CD14-positive monocyte (primary cell): ENCODE results near the gene CMSS1. TPM values are rescaled to one million over a fixed set of nuclear protein-coding genes. Genes with fewer than 3 reads are reported as not detected.

Experiments
- DNase-seq, 3 donors: peaks; one replicate each; pipeline ENCODE4 v3.0.0-alpha.2; 2011 to 2022
- H2AFZ ChIP-seq: 2 replicates; pipeline ENCODE4 v1.6.0; 2012; ENCODE audit warnings: mild to moderate bottlenecking, low read depth, low read length, inconsistent platforms; ENCODE audit not compliant: insufficient read depth, poor library complexity, severe bottlenecking
- H3K27ac ChIP-seq, 2 donors: 1 replicate in 1 of 2; 2 replicates in 1 of 2; pipeline ENCODE4 v1.5.1; 2012 to 2013; ENCODE audit warnings: low read length in 2 of 2, control low read depth in 1 of 2, inconsistent platforms in 1 of 2, low read depth in 1 of 2, mild to moderate bottlenecking in 1 of 2
- H3K27me3 ChIP-seq, 2 donors: one replicate each; pipeline versions ENCODE4 v1.6.0 to v1.6.1; 2011 to 2013; ENCODE audit warnings: low read length in 2 of 2; ENCODE audit not compliant: control insufficient read depth in 2 of 2, insufficient read depth in 2 of 2
- H3K36me3 ChIP-seq, 2 donors: replicated peaks in 1 of 2; 1 replicate in 1 of 2; 2 replicates in 1 of 2; pipeline versions ENCODE4 v1.5.1 to v1.6.1; 2012 to 2013; ENCODE audit warnings: low read length in 2 of 2, control low read depth in 1 of 2, inconsistent platforms in 1 of 2, mild to moderate bottlenecking in 1 of 2; ENCODE audit not compliant: insufficient read depth in 2 of 2, control insufficient read depth in 1 of 2
- H3K4me1 ChIP-seq, 2 donors: 1 replicate in 1 of 2; 2 replicates in 1 of 2; pipeline versions ENCODE4 v1.5.1 to v1.6.1; 2012 to 2013; ENCODE audit warnings: low read length in 2 of 2, control low read depth in 1 of 2, inconsistent platforms in 1 of 2, mild to moderate bottlenecking in 1 of 2, moderate library complexity in 1 of 2; ENCODE audit not compliant: insufficient read depth in 2 of 2, control insufficient read depth in 1 of 2
- H3K4me2 ChIP-seq: replicated peaks from 2 replicates; pipeline ENCODE3; 2012; ENCODE audit warnings: low read length, moderate library complexity, mild to moderate bottlenecking; ENCODE audit not compliant: poor library complexity, severe bottlenecking; ENCODE audit errors: extremely low read depth
- H3K4me3 ChIP-seq, 3 experiments: fragments of 200-600 bp in 1 of 3; sonication (generic) in 1 of 3; replicated peaks in 1 of 3; 1 replicate in 2 of 3; 2 replicates in 1 of 3; pipeline ENCODE4 v1.5.1; 2011 to 2013; ENCODE audit warnings: low read length in 3 of 3, mild to moderate bottlenecking in 3 of 3, control low read depth in 2 of 3, low read depth in 2 of 3, inconsistent platforms in 1 of 3, moderate library complexity in 1 of 3
- H3K79me2 ChIP-seq: 2 replicates; pipeline ENCODE4 v1.6.0; 2012; ENCODE audit warnings: mild to moderate bottlenecking, control low read depth, inconsistent platforms, low read length, moderate library complexity; ENCODE audit not compliant: insufficient read depth
- H3K9ac ChIP-seq: 2 replicates; pipeline ENCODE4 v1.6.0; 2017; ENCODE audit warnings: low read length, mild to moderate bottlenecking; ENCODE audit not compliant: insufficient read depth, poor library complexity, severe bottlenecking
- H3K9me3 ChIP-seq, 2 donors: replicated peaks in 1 of 2; 1 replicate in 1 of 2; 2 replicates in 1 of 2; pipeline versions ENCODE4 v1.5.1 to v1.6.1; 2012 to 2013; ENCODE audit warnings: low read length in 2 of 2, control low read depth in 1 of 2; ENCODE audit not compliant: control insufficient read depth in 1 of 2, insufficient read depth in 1 of 2
- H4K20me1 ChIP-seq: 2 replicates; pipeline ENCODE4 v1.6.0; 2012; ENCODE audit warnings: mild to moderate bottlenecking, low read length, control low read depth, moderate library complexity; ENCODE audit not compliant: insufficient read depth
- H3K27ac Mint-ChIP-seq, 7 donors: one replicate each; pipeline ENCODE4 v1.8.0; 2020; ENCODE audit warnings: mild to moderate bottlenecking in 7 of 7, mixed read lengths in 7 of 7, moderate library complexity in 6 of 7, inconsistent platforms in 2 of 7
- H3K27me3 Mint-ChIP-seq, 3 donors: one replicate each; pipeline ENCODE4 v1.8.0; 2021 to 2022; ENCODE audit warnings: low read depth in 3 of 3, mild to moderate bottlenecking in 3 of 3, mixed read lengths in 3 of 3, moderate library complexity in 3 of 3, inconsistent platforms in 1 of 3
- H3K36me3 Mint-ChIP-seq, 2 donors: one replicate each; pipeline ENCODE4 v1.8.0; 2020; ENCODE audit warnings: mixed read lengths in 2 of 2, inconsistent platforms in 1 of 2, mild to moderate bottlenecking in 1 of 2
- H3K4me1 Mint-ChIP-seq: one replicate; pipeline ENCODE4 v1.8.0; 2020; ENCODE audit warnings: mild to moderate bottlenecking, mixed read lengths
- H3K4me3 Mint-ChIP-seq, 2 donors: one replicate each; pipeline ENCODE4 v1.8.0; 2020; ENCODE audit warnings: mild to moderate bottlenecking in 2 of 2, mixed read lengths in 2 of 2, moderate library complexity in 1 of 2
- H3K9me3 Mint-ChIP-seq, 7 donors: one replicate each; pipeline ENCODE4 v1.8.0; 2020 to 2022; ENCODE audit warnings: mixed read lengths in 7 of 7, mild to moderate bottlenecking in 6 of 7, moderate library complexity in 6 of 7, inconsistent platforms in 2 of 7
- WGBS: methylation state at CpG from one replicate; pipeline ENCODE4 v1.1.5; 2013; ENCODE audit warnings: missing lambda C conversion rate; ENCODE audit not compliant: insufficient coverage; 5-methylcytosine and 5-hydroxymethylcytosine counted together
- intact Hi-C, 2 donors: fragments of 100-400 bp; cut with micrococcal nuclease; formaldehyde crosslinking; loops; one replicate each; pipeline versions ENCODE4 v1.15.0 to v1.15.1; 2023
- polyA plus RNA-seq, 3 donors: library from polyadenylated mRNA; depleted of rRNA in 1 of 3; unstranded in 2 of 3; stranded (reverse) in 1 of 3; fragments of 300-500 nt in 2 of 3; fragments of >200 nt in 1 of 3; fragmentation: Illumina TruSeq in 2 of 3; gene quantifications; 1 replicate in 2 of 3; 2 replicates in 1 of 3; pipeline ENCODE4 v1.2.3, GENCODE V29; 2012 to 2021
- TF ChIP-seq, protein P1 (sequence below): fragments of 200-600 bp; IDR thresholded peaks from one replicate; pipeline ENCODE4 v1.8.0; 2022; ENCODE audit warnings: antibody characterized with exemption, mild to moderate bottlenecking

Gene CMSS1
- polyA plus RNA-seq, 3 donors, result 1.1 to 3.6 (median 2.2) TPM

DNA sequence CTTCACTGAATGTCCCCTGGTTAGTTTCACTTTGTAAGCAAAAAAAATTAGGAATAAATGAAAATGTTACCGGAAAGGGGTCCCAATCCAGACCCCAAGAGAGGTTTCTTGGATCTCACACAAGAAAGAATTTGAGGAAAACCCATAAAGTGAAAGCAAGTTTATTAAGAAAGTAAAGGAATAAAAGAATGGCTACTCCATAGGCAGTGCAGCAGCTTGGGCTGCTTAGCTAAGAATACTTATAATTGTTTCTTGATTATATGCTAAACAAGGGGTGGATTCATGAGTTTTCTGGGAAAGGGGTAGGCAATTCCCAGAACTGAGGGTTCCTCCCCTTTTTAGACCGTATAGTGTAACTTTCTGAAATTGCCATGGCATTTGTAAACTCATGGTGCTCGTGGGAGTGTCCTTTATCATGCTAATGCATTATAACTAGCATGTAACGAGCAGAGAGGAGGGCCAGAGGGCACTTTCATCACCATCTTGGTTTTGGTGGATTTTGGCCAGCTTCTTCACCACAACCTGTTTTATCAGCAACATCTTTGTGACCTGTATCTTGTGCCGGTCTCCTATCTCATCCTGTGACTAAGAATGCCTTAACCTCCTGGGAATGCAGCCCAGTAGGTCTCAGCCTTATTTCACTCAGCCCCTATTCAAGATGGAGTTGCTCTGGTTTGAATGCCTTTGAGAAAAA lies 41.0 kb upstream of the CMSS1 start:
- H3K27ac Mint-ChIP-seq, result no peak overlapping the region
- TF ChIP-seq, protein P1, sequence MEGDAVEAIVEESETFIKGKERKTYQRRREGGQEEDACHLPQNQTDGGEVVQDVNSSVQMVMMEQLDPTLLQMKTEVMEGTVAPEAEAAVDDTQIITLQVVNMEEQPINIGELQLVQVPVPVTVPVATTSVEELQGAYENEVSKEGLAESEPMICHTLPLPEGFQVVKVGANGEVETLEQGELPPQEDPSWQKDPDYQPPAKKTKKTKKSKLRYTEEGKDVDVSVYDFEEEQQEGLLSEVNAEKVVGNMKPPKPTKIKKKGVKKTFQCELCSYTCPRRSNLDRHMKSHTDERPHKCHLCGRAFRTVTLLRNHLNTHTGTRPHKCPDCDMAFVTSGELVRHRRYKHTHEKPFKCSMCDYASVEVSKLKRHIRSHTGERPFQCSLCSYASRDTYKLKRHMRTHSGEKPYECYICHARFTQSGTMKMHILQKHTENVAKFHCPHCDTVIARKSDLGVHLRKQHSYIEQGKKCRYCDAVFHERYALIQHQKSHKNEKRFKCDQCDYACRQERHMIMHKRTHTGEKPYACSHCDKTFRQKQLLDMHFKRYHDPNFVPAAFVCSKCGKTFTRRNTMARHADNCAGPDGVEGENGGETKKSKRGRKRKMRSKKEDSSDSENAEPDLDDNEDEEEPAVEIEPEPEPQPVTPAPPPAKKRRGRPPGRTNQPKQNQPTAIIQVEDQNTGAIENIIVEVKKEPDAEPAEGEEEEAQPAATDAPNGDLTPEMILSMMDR, result no peak
- Histone ChIP-seq H3K36me3 (no peaks in the 10 kb centered on the region), H3K9ac (no peak overlapping the region), H3K27ac (no peak overlapping the region), H4K20me1 (no peaks in the 10 kb centered on the region), H3K79me2 (no peaks in the 10 kb centered on the region), H3K9me3 (no peaks in the 10 kb centered on the region), H3K4me1 (no peaks in the 10 kb centered on the region), H2AFZ (no peak overlapping the region), H3K4me2 (no peak overlapping the region), H3K27me3 (peaks cover 0 to 3% of the 10 kb centered on the region in 2 donors), H3K4me3 (no peak overlapping the region)
- H3K36me3 Mint-ChIP-seq, result no peaks in the 10 kb centered on the region
- no peak for DNase-seq
- WGBS, result 100% methylated on average over 1 of the region's 5 CpGs
- no peaks in the 10 kb centered on the region for H3K9me3 Mint-ChIP-seq
- H3K4me3 Mint-ChIP-seq, result no peak overlapping the region
- H3K27me3 Mint-ChIP-seq, result peaks cover 0 to 6% (median 0%) of the 10 kb centered on the region in 3 donors
- H3K4me1 Mint-ChIP-seq, result no peaks in the 10 kb centered on the region
- intact Hi-C loops, result no loop called here

DNA sequence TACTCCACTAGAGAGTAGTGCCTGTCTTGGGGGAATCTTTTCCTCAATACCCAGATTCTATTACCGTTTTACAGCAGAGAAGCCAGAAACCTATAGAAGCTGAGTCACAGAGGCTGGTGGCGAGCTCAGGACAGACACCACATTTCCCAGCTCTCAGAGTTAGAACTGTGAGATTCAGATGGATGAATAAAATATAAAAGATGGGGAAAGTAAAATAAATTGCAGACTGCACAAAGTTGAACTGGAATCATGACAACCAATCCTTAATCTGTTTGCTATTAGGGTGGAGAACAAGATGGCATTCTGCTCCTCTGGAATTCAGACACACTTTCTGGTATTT lies 40.5 kb upstream of the CMSS1 start:
- Mint-ChIP-seq H3K9me3 (no peaks in the 10 kb centered on the region), H3K4me1 (no peaks in the 10 kb centered on the region), H3K27ac (no peak overlapping the region), H3K4me3 (no peak overlapping the region), H3K36me3 (no peaks in the 10 kb centered on the region), H3K27me3 (peaks cover 0 to 6% (median 0%) of the 10 kb centered on the region in 3 donors)
- no peaks in the 10 kb centered on the region for H3K9me3 ChIP-seq
- no peak overlapping the region for H3K4me3 ChIP-seq
- H3K4me1 ChIP-seq, result no peaks in the 10 kb centered on the region
- no peak overlapping the region for H3K4me2 ChIP-seq
- H3K27me3 ChIP-seq, result peaks cover 0 to 3% of the 10 kb centered on the region in 2 donors
- intact Hi-C loops, result no loop called here
- H3K9ac ChIP-seq, result no peak overlapping the region
- no peak overlapping the region for H3K27ac ChIP-seq
- no peaks in the 10 kb centered on the region for H3K36me3 ChIP-seq
- no peak overlapping the region for H2AFZ ChIP-seq
- TF ChIP-seq, protein P1, result no peak
- no peaks in the 10 kb centered on the region for H3K79me2 ChIP-seq
- no peaks in the 10 kb centered on the region for H4K20me1 ChIP-seq
- WGBS, result no CpG with 5 or more reads among the region's 2 CpGs
- DNase-seq, result no peak
